Loucy (cell line): Measurements from ENCODE around the gene PDE6B.

ENCODE experiments used
- H2AFZ ChIP-seq: fragments of 200-600 bp; sonication (generic); 2 replicates; pipeline ENCODE4 v1.6.0; 2016; ENCODE audit warnings: antibody characterized with exemption, mild to moderate bottlenecking, low read length, moderate library complexity
- H3F3A ChIP-seq: fragments of 200-600 bp; 2 replicates; pipeline ENCODE4 v1.6.0; 2016; ENCODE audit warnings: antibody characterized with exemption, low read depth, mild to moderate bottlenecking
- H3K27me3 ChIP-seq: fragments of 200-600 bp; sonication (generic); 2 replicates; pipeline ENCODE4 v1.6.1; 2014; ENCODE audit warnings: low read length, mild to moderate bottlenecking; ENCODE audit not compliant: insufficient read depth, poor library complexity, severe bottlenecking
- H3K36me3 ChIP-seq: fragments of 200-600 bp; sonication (generic); 2 replicates; pipeline ENCODE4 v1.6.1; 2016; ENCODE audit warnings: low read length; ENCODE audit not compliant: insufficient read depth
- H3K4me1 ChIP-seq: fragments of 200-600 bp; sonication (generic); 2 replicates; pipeline ENCODE4 v1.5.1; 2014; ENCODE audit warnings: low read length, mild to moderate bottlenecking; ENCODE audit not compliant: insufficient read depth, poor library complexity, severe bottlenecking
- H3K4me2 ChIP-seq: fragments of 200-600 bp; sonication (generic); 2 replicates; pipeline ENCODE4 v1.6.0; 2014; ENCODE audit warnings: antibody characterized with exemption, low read length, low read depth, mild to moderate bottlenecking; ENCODE audit not compliant: poor library complexity, severe bottlenecking
- H3K4me3 ChIP-seq: fragments of 200-600 bp; sonication (generic); 2 replicates; pipeline ENCODE4 v1.5.1; 2014; ENCODE audit warnings: low read length, mild to moderate bottlenecking, mixed read lengths; ENCODE audit not compliant: poor library complexity, severe bottlenecking
- H3K79me2 ChIP-seq: fragments of 200-600 bp; sonication (generic); 2 replicates; pipeline ENCODE4 v1.6.1; 2014; ENCODE audit warnings: low read length; ENCODE audit not compliant: insufficient read depth
- H3K9ac ChIP-seq: fragments of 200-600 bp; sonication (generic); 2 replicates; pipeline ENCODE4 v1.6.0; 2014; ENCODE audit warnings: mild to moderate bottlenecking, low read depth, low read length, moderate library complexity; ENCODE audit not compliant: poor library complexity, severe bottlenecking
- H3K9me2 ChIP-seq: fragments of 200-600 bp; sonication (generic); replicated peaks from 2 replicates; pipeline ENCODE4 v1.6.1; 2016; ENCODE audit warnings: low read depth, low read length, mixed read lengths
- H3K9me3 ChIP-seq: fragments of 200-600 bp; sonication (generic); 2 replicates; pipeline ENCODE4 v1.6.1; 2014; ENCODE audit warnings: mild to moderate bottlenecking, antibody characterized with exemption, low read length, low read depth; ENCODE audit not compliant: insufficient read depth
- H4K20me1 ChIP-seq: fragments of 200-600 bp; sonication (generic); 2 replicates; pipeline ENCODE4 v1.6.0; 2014; ENCODE audit warnings: antibody characterized with exemption, low read length, mild to moderate bottlenecking; ENCODE audit not compliant: insufficient read depth, poor library complexity, severe bottlenecking
- CTCF ChIP-seq: fragments of 200-600 bp; sonication (generic); conservative IDR thresholded peaks from 2 replicates; pipeline ENCODE4 v1.5.1; 2014; ENCODE audit warnings: mild to moderate bottlenecking, antibody characterized with exemption, low read length
- EZH2phosphoT487 ChIP-seq: fragments of 200-600 bp; IDR thresholded peaks from 2 replicates; pipeline ENCODE4 v1.6.1; 2018; ENCODE audit warnings: antibody characterized with exemption, mild to moderate bottlenecking, moderate library complexity, borderline replicate concordance

The PDE6B gene

DNA sequence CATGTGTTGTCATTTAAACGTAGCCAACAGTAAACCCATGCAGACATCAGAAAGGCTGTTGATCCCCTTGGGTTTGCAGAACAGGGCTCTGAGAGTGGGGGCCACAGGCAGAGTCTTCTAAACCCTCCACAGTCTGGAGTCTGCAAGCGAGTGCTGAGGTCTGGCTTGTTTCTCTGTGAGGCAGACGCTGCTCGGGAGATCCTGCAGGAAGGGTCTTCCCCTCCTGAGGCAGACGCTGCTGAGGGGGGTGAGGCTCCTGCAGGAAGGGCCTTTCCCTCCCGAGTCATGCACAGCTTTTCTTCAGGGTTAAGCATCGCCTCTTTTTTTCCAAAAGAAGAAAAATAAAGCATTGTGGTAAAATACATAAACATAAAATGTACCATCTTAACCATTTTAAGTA is 17.1 kb upstream of the PDE6B start:
- no peaks in the 10 kb centered on the region for H3K79me2 ChIP-seq
- H3K9me3 ChIP-seq, result peaks cover 10% of the 10 kb centered on the region; the same call in 1 of the 2 replicates
- no peaks in the 10 kb centered on the region for H4K20me1 ChIP-seq
- H2AFZ ChIP-seq, result no peak overlapping the region
- no peak overlapping the region for H3K4me2 ChIP-seq
- no peak overlapping the region for H3K4me3 ChIP-seq
- H3K36me3 ChIP-seq, result no peaks in the 10 kb centered on the region
- no peaks in the 10 kb centered on the region for H3F3A ChIP-seq
- H3K9ac ChIP-seq, result no peak overlapping the region
- H3K27me3 ChIP-seq, result no peaks in the 10 kb centered on the region
- H3K9me2 ChIP-seq, result no peaks in the 10 kb centered on the region
- peaks cover 20% of the 10 kb centered on the region for H3K4me1 ChIP-seq
- TF ChIP-seq CTCF, result no peak
- no peak for TF ChIP-seq EZH2phosphoT487

- Histone ChIP-seq H3K27me3 (no peaks in the 10 kb centered on the region), H3K9ac (no peak overlapping the region), H4K20me1 (no peaks in the 10 kb centered on the region), H3K36me3 (no peaks in the 10 kb centered on the region), H3K4me1 (peaks cover 8% of the 10 kb centered on the region), H3K4me3 (no peak overlapping the region), H3F3A (no peaks in the 10 kb centered on the region), H3K4me2 (no peak overlapping the region), H3K9me3 (peaks cover 10% of the 10 kb centered on the region; the same call in 1 of the 2 replicates), H2AFZ (no peak overlapping the region), H3K79me2 (no peaks in the 10 kb centered on the region), H3K9me2 (no peaks in the 10 kb centered on the region)
- TF ChIP-seq CTCF (no peak), EZH2phosphoT487 (no peak)
Observed at GRCh38 chr4:609400-610050, 15.8 kb upstream of the PDE6B start.

DNA sequence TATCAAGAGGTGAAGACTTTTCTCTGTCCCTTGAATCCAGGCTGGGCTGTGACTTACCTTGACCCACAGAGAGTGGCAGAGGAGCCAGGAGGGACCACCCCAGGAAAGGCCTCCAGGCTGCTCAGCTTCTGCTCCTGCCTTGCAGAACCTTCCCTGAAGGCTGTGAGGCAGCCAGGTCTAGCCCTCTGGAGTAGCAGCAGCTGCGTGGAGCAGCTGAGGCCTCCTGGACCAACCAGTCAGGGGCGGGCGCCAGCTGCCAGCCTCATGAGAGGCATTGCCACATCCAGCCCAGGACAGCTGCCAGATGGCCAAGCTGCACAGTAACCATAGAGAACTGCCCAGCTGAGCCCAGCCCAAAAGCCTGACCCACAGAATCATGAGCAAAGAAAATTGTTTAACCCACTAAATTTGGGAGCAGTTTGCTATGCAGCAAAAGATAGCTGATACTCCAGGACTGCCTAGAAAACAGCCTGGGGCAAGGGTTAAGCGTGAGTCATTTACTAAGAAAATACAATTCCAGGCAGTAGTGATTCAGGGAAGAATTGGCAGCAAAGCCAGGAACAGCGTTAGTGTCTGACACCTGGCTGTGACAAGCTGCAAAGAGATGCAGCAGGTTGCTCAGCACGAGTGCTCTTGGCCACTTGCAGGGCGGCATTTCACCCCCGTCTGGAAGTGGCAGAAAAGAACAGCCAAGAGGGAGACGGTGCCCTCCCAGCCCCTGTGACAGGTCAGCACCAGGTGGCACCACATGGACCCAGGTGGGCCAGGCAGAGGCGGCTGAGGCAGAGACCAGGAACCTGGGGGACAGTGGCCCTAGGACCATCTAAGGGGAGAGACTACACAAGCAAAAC is 14.7 kb upstream of the PDE6B start:
- Histone ChIP-seq H3K27me3 (no peaks in the 10 kb centered on the region), H4K20me1 (no peaks in the 10 kb centered on the region), H3K9ac (no peak overlapping the region), H3K79me2 (no peaks in the 10 kb centered on the region), H3K9me3 (peaks cover 10% of the 10 kb centered on the region; the same call in 1 of the 2 replicates), H3K4me1 (peaks cover 1% of the 10 kb centered on the region), H3K9me2 (no peaks in the 10 kb centered on the region), H2AFZ (no peak overlapping the region), H3F3A (no peaks in the 10 kb centered on the region), H3K36me3 (no peaks in the 10 kb centered on the region), H3K4me2 (no peak overlapping the region), H3K4me3 (no peak overlapping the region)
- TF ChIP-seq CTCF (no peak), EZH2phosphoT487 (no peak)
